ENCODE results near the gene ESYT1.

ESYT1 gene

GRCh38 chr12:56189099-56189917, 61.2 kb downstream of the ESYT1 start, which contains the start of gene SMARCC2:
TSS of gene SMARCC2 (minus strand) at chr12:56189483. CDS start at chr12:56189461, 22 bp downstream.
- FAIRE-seq: no peak

GRCh38 chr12:56189918-56190694, 62.0 kb downstream of the ESYT1 start:
- FAIRE-seq: no peak

GRCh38 chr12:56190695-56191155, 62.7 kb downstream of the ESYT1 start:
- FAIRE-seq: no peak

GRCh38 chr12:56192582-56192981, 64.5 kb downstream of the ESYT1 start:
- FAIRE-seq: no peak

GRCh38 chr12:56193025-56193578, 65.0 kb downstream of the ESYT1 start:
- FAIRE-seq: no peak
